ENCODE measurements around the gene OXNAD1. TPM values are rescaled to one million over a fixed set of nuclear protein-coding genes. Genes with fewer than 3 reads are reported as not detected.

The OXNAD1 gene
- total RNA-seq, 4 donors from 2014 or later: 10.3 to 17.8 (median 13.3) TPM

- Histone ChIP-seq H3K36me3 (peaks cover 11% of the 10 kb centered on the region), H3K4me3 (no peak overlapping the region), H3K27ac (no peak overlapping the region), H3K4me1 (no peaks in the 10 kb centered on the region), H3K27me3 (no peaks in the 10 kb centered on the region), H3K9me3 (no peaks in the 10 kb centered on the region)
- WGBS: 84% methylated on average over 4 of the region's 4 CpGs
- DNase-seq (ENCODE audit: low spot score in 2 of 2): no peak
- TF ChIP-seq CTCF (IDR thresholded peaks at IDR 0.05): no peak
- TF ChIP-seq EP300 (IDR thresholded peaks at IDR 0.05): no peak
- TF ChIP-seq POLR2AphosphoS5 (IDR thresholded peaks at IDR 0.05): no peak
- no peak for TF ChIP-seq POLR2A (IDR thresholded peaks at IDR 0.05)
Measured at GRCh38 chr3:16330351-16330750, 65.3 kb downstream of the OXNAD1 start.

- DNase-seq (ENCODE audit: low spot score in 2 of 2): no peak
- Histone ChIP-seq H3K27ac (no peak overlapping the region), H3K9me3 (no peaks in the 10 kb centered on the region), H3K36me3 (peaks cover 4% of the 10 kb centered on the region), H3K4me3 (no peak overlapping the region), H3K4me1 (peaks cover 5% of the 10 kb centered on the region), H3K27me3 (no peaks in the 10 kb centered on the region)
- TF ChIP-seq CTCF (IDR thresholded peaks at IDR 0.05): no peak
- TF ChIP-seq EP300 (IDR thresholded peaks at IDR 0.05): no peak
- no peak for TF ChIP-seq POLR2A (IDR thresholded peaks at IDR 0.05)
- TF ChIP-seq POLR2AphosphoS5 (IDR thresholded peaks at IDR 0.05): no peak
- WGBS: 99% methylated on average over 3 of the region's 3 CpGs
Measured at GRCh38 chr3:16331319-16331883, 66.4 kb downstream of the OXNAD1 start.

GRCh38 chr3:16332904-16333426 is 68.0 kb downstream of the OXNAD1 start:
- Histone ChIP-seq H3K27me3 (no peaks in the 10 kb centered on the region), H3K9me3 (no peaks in the 10 kb centered on the region), H3K27ac (no peak overlapping the region), H3K4me1 (peaks cover 6% of the 10 kb centered on the region), H3K4me3 (no peak overlapping the region), H3K36me3 (peaks cover 4% of the 10 kb centered on the region)
- TF ChIP-seq POLR2A (IDR thresholded peaks at IDR 0.05): no peak
- TF ChIP-seq POLR2AphosphoS5 (IDR thresholded peaks at IDR 0.05): peak in 1 of 3 donors; percentile 21
- TF ChIP-seq EP300 (IDR thresholded peaks at IDR 0.05): peak; percentile 81
- no peak for DNase-seq (ENCODE audit: low spot score in 2 of 2)
- WGBS: 67% methylated on average over 1 of the region's 1 CpG

GRCh38 chr3:16334909-16335308 is 69.9 kb downstream of the OXNAD1 start:
- TF ChIP-seq CTCF (IDR thresholded peaks at IDR 0.05) (no peak), EP300 (IDR thresholded peaks at IDR 0.05) (peak; percentile 87)
- no peak for DNase-seq (ENCODE audit: low spot score in 2 of 2)
- Histone ChIP-seq H3K4me3 (no peak overlapping the region), H3K36me3 (no peaks in the 10 kb centered on the region), H3K27ac (peak overlapping the region; percentile 28), H3K4me1 (peaks cover 18% of the 10 kb centered on the region), H3K27me3 (no peaks in the 10 kb centered on the region), H3K9me3 (no peaks in the 10 kb centered on the region)
- 68% methylated on average over 4 of the region's 4 CpGs for WGBS

GRCh38 chr3:16335333-16335732 is 70.3 kb downstream of the OXNAD1 start:
- TF ChIP-seq CTCF (IDR thresholded peaks at IDR 0.05) (no peak), EP300 (IDR thresholded peaks at IDR 0.05) (no peak), POLR2A (IDR thresholded peaks at IDR 0.05) (no peak)
- no peaks in the 10 kb centered on the region for H3K27me3 ChIP-seq
- no peak overlapping the region for H3K27ac ChIP-seq
- H3K36me3 ChIP-seq: no peaks in the 10 kb centered on the region
- H3K9me3 ChIP-seq: no peaks in the 10 kb centered on the region
- no peak overlapping the region for H3K4me3 ChIP-seq
- DNase-seq (ENCODE audit: low spot score in 2 of 2): no peak
- WGBS: 67% methylated on average over 5 of the region's 5 CpGs
- peaks cover 18% of the 10 kb centered on the region for H3K4me1 ChIP-seq

Measured in suprapubic skin (tissue), 4 donors.